HEK293 (cell line): ENCODE data around the gene NDOR1.
A peak's percentile ranks its signal among the peaks of the same experiment; 100 is the strongest.

Experiments used
- BCL11B ChIP-seq: fragments of 450-650 bp; formaldehyde crosslinking; IDR thresholded peaks from 2 replicates; pipeline ENCODE4 v1.5.1; 2016; ENCODE audit warnings: low read depth, missing biosample characterization, missing genetic modification characterization
- EGR2 ChIP-seq: fragments of 450-650 bp; formaldehyde crosslinking; IDR thresholded peaks from 2 replicates; pipeline ENCODE4 v1.5.1; 2016; ENCODE audit warnings: low read depth, missing biosample characterization, missing genetic modification characterization
- FEZF1 ChIP-seq: fragments of 450-650 bp; formaldehyde crosslinking; IDR thresholded peaks from 2 replicates; pipeline ENCODE4 v1.5.1; 2016; ENCODE audit warnings: missing biosample characterization, missing genetic modification characterization
- GLIS2 ChIP-seq: fragments of 450-650 bp; formaldehyde crosslinking; IDR thresholded peaks from 2 replicates; pipeline ENCODE4 v1.5.1; 2016; ENCODE audit warnings: missing biosample characterization, missing genetic modification characterization
- KLF16 ChIP-seq: fragments of 450-650 bp; formaldehyde crosslinking; IDR thresholded peaks from 2 replicates; pipeline ENCODE4 v1.5.1; 2017; ENCODE audit warnings: missing biosample characterization, missing genetic modification characterization
- SP2 ChIP-seq: fragments of 450-650 bp; formaldehyde crosslinking; IDR thresholded peaks from 2 replicates; pipeline ENCODE4 v1.5.1; 2016; ENCODE audit warnings: missing biosample characterization, missing genetic modification characterization
- SP7 ChIP-seq: fragments of 450-650 bp; formaldehyde crosslinking; IDR thresholded peaks from 2 replicates; pipeline ENCODE4 v1.5.1; 2016; ENCODE audit warnings: missing biosample characterization, missing genetic modification characterization
- YY1 ChIP-seq: fragments of 450-650 bp; formaldehyde crosslinking; IDR thresholded peaks from 2 replicates; pipeline ENCODE4 v1.5.1; 2018; ENCODE audit warnings: missing biosample characterization, missing genetic modification characterization
- ZFHX2 ChIP-seq: fragments of 450-650 bp; formaldehyde crosslinking; conservative IDR thresholded peaks from 2 replicates; pipeline ENCODE4 v1.5.1; 2016; ENCODE audit warnings: missing biosample characterization, missing genetic modification characterization
- ZNF121 ChIP-seq: fragments of 450-650 bp; formaldehyde crosslinking; IDR thresholded peaks from 2 replicates; pipeline ENCODE4 v1.5.1; 2016; ENCODE audit warnings: missing biosample characterization, missing genetic modification characterization
- ZNF211 ChIP-seq: fragments of 450-650 bp; formaldehyde crosslinking; IDR thresholded peaks from 2 replicates; pipeline ENCODE4 v1.5.1; 2016; ENCODE audit warnings: low read depth, missing biosample characterization, missing genetic modification characterization
- ZNF341 ChIP-seq: fragments of 450-650 bp; formaldehyde crosslinking; IDR thresholded peaks from 2 replicates; pipeline ENCODE4; 2016; ENCODE audit warnings: low read depth, missing biosample characterization, missing genetic modification characterization
- ZNF600 ChIP-seq: fragments of 450-650 bp; formaldehyde crosslinking; IDR thresholded peaks from 2 replicates; pipeline ENCODE4 v1.5.1; 2016; ENCODE audit warnings: missing biosample characterization, missing genetic modification characterization
- ZNF610 ChIP-seq: fragments of 450-650 bp; formaldehyde crosslinking; IDR thresholded peaks from 2 replicates; pipeline ENCODE4 v1.5.1; 2016; ENCODE audit warnings: missing biosample characterization, missing genetic modification characterization, borderline replicate concordance
- ZNF623 ChIP-seq: fragments of 450-650 bp; formaldehyde crosslinking; IDR thresholded peaks from 2 replicates; pipeline ENCODE4 v1.5.1; 2016; ENCODE audit warnings: missing biosample characterization, missing genetic modification characterization
- ZNF830 ChIP-seq: fragments of 450-650 bp; IDR thresholded peaks from 2 replicates; pipeline ENCODE4 v1.5.0; 2018; ENCODE audit warnings: missing biosample characterization, missing genetic modification characterization, low read depth, mild to moderate bottlenecking, moderate library complexity
- ZSCAN23 ChIP-seq: fragments of 450-650 bp; formaldehyde crosslinking; IDR thresholded peaks from 2 replicates; pipeline ENCODE4 v1.5.1; 2016; ENCODE audit warnings: missing biosample characterization, missing genetic modification characterization
- ZXDB ChIP-seq: fragments of 450-650 bp; formaldehyde crosslinking; IDR thresholded peaks from 2 replicates; pipeline ENCODE4 v1.5.1; 2016; ENCODE audit warnings: missing biosample characterization, missing genetic modification characterization
- TF ChIP-seq, protein P1 (sequence below): fragments of 450-650 bp; formaldehyde crosslinking; IDR thresholded peaks from 2 replicates; pipeline ENCODE4 v1.5.1; 2016; ENCODE audit warnings: missing biosample characterization, missing genetic modification characterization
- TF ChIP-seq, protein P2 (sequence below): fragments of 450-650 bp; formaldehyde crosslinking; IDR thresholded peaks from 2 replicates; pipeline ENCODE4 v1.5.1; 2016; ENCODE audit warnings: missing biosample characterization, missing genetic modification characterization, borderline replicate concordance
- TF ChIP-seq, protein P3 (sequence below): fragments of 450-650 bp; formaldehyde crosslinking; IDR thresholded peaks from 2 replicates; pipeline ENCODE4 v1.5.1; 2016; ENCODE audit warnings: missing biosample characterization, missing genetic modification characterization
- TF ChIP-seq, protein P4 (sequence below): fragments of 450-650 bp; formaldehyde crosslinking; conservative IDR thresholded peaks from 2 replicates; pipeline ENCODE4 v1.5.1; 2016; ENCODE audit warnings: low read depth, missing biosample characterization, missing genetic modification characterization
- TF ChIP-seq, protein P5 (sequence below): fragments of 450-650 bp; formaldehyde crosslinking; IDR thresholded peaks from 2 replicates; pipeline ENCODE4 v1.5.1; 2016; ENCODE audit warnings: missing biosample characterization, missing genetic modification characterization
- TF ChIP-seq, protein P6 (sequence below): sonication (generic); formaldehyde crosslinking; IDR thresholded peaks from 2 replicates; pipeline ENCODE4 v1.8.1; 2022; ENCODE audit warnings: mild to moderate bottlenecking, moderate library complexity, missing genetic modification reagents
- TF ChIP-seq, protein P7 (sequence below): fragments of 450-650 bp; formaldehyde crosslinking; IDR thresholded peaks from 2 replicates; pipeline ENCODE4 v1.5.1; 2016; ENCODE audit warnings: missing biosample characterization, missing genetic modification characterization

The NDOR1 gene

DNA sequence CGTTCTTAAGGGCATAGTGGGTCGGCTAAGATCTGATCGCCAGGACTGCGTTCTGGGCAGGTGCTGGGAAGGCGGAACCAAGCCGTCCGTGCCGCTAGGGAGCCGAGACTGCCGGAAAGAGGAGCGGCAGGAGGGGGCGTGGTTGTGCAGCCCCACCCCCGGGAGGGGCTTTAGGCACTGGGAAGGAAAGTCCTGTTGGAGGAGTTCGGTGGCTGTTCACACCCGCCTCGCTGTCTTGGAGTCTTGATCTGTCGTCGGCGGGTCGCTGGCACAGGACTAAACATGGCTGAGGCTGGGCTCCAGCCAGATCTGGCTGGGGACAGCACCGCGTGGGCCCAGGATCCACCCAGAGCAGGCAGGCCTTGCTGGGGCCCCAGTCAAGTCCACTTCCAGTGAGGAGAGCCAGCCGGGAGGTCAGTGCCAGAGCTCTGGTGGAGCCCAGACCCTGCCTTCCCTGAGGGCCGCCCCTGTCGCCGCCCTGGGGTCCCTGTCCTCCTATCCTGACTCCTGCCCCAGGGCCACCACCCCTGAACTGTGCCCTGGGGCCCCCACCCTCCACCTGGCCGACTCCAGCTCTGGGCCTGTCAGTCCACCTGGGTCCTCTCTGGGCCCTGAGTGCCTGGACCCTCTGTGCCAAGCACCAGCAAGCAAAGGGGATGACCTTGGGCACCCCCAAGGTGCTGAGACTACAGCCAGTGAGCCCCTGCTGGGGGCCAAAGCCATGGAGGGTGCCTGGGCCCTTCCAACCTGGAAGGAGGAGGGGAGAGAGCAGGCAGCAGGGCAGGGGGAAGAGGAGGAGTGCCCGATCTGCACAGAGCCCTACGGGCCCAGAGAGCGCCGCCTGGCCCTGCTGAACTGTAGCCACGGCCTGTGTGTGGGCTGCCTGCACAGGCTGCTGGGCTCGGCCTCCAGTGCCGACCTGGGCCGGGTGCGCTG lies 12.0 kb downstream of the NDOR1 start (continued):
- TF ChIP-seq, protein P1, sequence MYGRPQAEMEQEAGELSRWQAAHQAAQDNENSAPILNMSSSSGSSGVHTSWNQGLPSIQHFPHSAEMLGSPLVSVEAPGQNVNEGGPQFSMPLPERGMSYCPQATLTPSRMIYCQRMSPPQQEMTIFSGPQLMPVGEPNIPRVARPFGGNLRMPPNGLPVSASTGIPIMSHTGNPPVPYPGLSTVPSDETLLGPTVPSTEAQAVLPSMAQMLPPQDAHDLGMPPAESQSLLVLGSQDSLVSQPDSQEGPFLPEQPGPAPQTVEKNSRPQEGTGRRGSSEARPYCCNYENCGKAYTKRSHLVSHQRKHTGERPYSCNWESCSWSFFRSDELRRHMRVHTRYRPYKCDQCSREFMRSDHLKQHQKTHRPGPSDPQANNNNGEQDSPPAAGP (tag by site-specific recombination), result no peak
- TF ChIP-seq GLIS2 (peak; percentile 66; the same call in 1 of the 2 replicates), BCL11B (tag by site-specific recombination) (peak; percentile 20; the same call in 1 of the 2 replicates), FEZF1 (tag by site-specific recombination) (no peak), ZNF341 (tag by site-specific recombination) (peak; percentile 25; the same call in 1 of the 2 replicates), YY1 (tag by site-specific recombination) (no peak), EGR2 (tag by site-specific recombination) (peak; percentile 47; the same call in 1 of the 2 replicates), ZSCAN23 (tag by site-specific recombination) (no peak), ZNF623 (tag by site-specific recombination) (no peak), SP7 (tag by site-specific recombination) (peak; percentile 23; the same call in 1 of the 2 replicates), ZNF121 (tag by site-specific recombination) (no peak), ZNF610 (tag by site-specific recombination) (peak; percentile 98), ZNF600 (peak; percentile 91), SP2 (peak; percentile 79), ZNF211 (tag by site-specific recombination) (no peak), KLF16 (tag by site-specific recombination) (peak; percentile 60; the same call in 1 of the 2 replicates), ZXDB (tag by site-specific recombination) (no peak), ZFHX2 (tag by site-specific recombination) (peak; percentile 45), ZNF830 (tag by site-specific recombination) (no peak)
- TF ChIP-seq, protein P2, sequence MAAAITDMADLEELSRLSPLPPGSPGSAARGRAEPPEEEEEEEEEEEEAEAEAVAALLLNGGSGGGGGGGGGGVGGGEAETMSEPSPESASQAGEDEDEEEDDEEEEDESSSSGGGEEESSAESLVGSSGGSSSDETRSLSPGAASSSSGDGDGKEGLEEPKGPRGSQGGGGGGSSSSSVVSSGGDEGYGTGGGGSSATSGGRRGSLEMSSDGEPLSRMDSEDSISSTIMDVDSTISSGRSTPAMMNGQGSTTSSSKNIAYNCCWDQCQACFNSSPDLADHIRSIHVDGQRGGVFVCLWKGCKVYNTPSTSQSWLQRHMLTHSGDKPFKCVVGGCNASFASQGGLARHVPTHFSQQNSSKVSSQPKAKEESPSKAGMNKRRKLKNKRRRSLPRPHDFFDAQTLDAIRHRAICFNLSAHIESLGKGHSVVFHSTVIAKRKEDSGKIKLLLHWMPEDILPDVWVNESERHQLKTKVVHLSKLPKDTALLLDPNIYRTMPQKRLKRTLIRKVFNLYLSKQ (tag by site-specific recombination), result no peak
- TF ChIP-seq, protein P3, sequence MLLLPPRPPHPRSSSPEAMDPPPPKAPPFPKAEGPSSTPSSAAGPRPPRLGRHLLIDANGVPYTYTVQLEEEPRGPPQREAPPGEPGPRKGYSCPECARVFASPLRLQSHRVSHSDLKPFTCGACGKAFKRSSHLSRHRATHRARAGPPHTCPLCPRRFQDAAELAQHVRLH, result no peak
- TF ChIP-seq, protein P4, sequence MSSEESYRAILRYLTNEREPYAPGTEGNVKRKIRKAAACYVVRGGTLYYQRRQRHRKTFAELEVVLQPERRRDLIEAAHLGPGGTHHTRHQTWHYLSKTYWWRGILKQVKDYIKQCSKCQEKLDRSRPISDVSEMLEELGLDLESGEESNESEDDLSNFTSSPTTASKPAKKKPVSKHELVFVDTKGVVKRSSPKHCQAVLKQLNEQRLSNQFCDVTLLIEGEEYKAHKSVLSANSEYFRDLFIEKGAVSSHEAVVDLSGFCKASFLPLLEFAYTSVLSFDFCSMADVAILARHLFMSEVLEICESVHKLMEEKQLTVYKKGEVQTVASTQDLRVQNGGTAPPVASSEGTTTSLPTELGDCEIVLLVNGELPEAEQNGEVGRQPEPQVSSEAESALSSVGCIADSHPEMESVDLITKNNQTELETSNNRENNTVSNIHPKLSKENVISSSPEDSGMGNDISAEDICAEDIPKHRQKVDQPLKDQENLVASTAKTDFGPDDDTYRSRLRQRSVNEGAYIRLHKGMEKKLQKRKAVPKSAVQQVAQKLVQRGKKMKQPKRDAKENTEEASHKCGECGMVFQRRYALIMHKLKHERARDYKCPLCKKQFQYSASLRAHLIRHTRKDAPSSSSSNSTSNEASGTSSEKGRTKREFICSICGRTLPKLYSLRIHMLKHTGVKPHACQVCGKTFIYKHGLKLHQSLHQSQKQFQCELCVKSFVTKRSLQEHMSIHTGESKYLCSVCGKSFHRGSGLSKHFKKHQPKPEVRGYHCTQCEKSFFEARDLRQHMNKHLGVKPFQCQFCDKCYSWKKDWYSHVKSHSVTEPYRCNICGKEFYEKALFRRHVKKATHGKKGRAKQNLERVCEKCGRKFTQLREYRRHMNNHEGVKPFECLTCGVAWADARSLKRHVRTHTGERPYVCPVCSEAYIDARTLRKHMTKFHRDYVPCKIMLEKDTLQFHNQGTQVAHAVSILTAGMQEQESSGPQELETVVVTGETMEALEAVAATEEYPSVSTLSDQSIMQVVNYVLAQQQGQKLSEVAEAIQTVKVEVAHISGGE, result peak; percentile 43; the same call in 1 of the 2 replicates
- TF ChIP-seq, protein P5, sequence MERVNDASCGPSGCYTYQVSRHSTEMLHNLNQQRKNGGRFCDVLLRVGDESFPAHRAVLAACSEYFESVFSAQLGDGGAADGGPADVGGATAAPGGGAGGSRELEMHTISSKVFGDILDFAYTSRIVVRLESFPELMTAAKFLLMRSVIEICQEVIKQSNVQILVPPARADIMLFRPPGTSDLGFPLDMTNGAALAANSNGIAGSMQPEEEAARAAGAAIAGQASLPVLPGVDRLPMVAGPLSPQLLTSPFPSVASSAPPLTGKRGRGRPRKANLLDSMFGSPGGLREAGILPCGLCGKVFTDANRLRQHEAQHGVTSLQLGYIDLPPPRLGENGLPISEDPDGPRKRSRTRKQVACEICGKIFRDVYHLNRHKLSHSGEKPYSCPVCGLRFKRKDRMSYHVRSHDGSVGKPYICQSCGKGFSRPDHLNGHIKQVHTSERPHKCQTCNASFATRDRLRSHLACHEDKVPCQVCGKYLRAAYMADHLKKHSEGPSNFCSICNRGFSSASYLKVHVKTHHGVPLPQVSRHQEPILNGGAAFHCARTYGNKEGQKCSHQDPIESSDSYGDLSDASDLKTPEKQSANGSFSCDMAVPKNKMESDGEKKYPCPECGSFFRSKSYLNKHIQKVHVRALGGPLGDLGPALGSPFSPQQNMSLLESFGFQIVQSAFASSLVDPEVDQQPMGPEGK (tag by site-specific recombination), result peak; percentile 85
- TF ChIP-seq, protein P6, sequence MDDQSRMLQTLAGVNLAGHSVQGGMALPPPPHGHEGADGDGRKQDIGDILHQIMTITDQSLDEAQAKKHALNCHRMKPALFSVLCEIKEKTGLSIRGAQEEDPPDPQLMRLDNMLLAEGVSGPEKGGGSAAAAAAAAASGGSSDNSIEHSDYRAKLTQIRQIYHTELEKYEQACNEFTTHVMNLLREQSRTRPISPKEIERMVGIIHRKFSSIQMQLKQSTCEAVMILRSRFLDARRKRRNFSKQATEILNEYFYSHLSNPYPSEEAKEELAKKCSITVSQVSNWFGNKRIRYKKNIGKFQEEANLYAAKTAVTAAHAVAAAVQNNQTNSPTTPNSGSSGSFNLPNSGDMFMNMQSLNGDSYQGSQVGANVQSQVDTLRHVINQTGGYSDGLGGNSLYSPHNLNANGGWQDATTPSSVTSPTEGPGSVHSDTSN (CRISPR knock-in tag), result no peak
- TF ChIP-seq, protein P7, sequence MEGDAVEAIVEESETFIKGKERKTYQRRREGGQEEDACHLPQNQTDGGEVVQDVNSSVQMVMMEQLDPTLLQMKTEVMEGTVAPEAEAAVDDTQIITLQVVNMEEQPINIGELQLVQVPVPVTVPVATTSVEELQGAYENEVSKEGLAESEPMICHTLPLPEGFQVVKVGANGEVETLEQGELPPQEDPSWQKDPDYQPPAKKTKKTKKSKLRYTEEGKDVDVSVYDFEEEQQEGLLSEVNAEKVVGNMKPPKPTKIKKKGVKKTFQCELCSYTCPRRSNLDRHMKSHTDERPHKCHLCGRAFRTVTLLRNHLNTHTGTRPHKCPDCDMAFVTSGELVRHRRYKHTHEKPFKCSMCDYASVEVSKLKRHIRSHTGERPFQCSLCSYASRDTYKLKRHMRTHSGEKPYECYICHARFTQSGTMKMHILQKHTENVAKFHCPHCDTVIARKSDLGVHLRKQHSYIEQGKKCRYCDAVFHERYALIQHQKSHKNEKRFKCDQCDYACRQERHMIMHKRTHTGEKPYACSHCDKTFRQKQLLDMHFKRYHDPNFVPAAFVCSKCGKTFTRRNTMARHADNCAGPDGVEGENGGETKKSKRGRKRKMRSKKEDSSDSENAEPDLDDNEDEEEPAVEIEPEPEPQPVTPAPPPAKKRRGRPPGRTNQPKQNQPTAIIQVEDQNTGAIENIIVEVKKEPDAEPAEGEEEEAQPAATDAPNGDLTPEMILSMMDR (tag by site-specific recombination), result peak; percentile 59
